ENCODE measurements around the gene CDIPT. TPM values are rescaled to one million over a fixed set of nuclear protein-coding genes. Genes with fewer than 3 reads are reported as not detected.

Gene CDIPT
- total and polyA plus RNA-seq, 2 donors = 44.1 to 73.3 TPM

DNA sequence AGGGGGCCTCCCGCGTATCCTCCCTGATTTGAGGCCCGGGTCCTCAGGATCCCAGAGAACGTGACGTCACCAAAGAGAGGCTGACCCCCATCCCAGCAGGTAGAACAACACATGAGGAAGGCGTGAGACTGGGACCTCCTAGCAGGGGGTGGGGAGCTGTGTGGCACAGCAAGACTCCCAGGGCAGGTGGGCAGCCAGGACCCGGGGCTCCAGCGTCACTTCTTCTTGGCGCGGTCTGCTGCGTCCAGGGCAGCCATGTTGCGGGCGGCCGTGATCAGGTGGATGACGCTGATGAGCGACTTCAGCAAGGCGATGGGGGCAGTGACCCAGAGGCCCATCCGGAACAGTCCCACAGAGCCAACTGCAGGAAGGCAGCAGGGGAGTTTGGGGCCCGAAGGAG, 4.1 kb downstream of the CDIPT start:
- Histone ChIP-seq H3K4me1 (ENCODE audit: control insufficient read depth in 2 of 2, insufficient read depth in 2 of 2, low read length in 2 of 2) (peaks cover 5 to 34% of the 10 kb centered on the region in 2 donors), H3K4me3 (ENCODE audit: low read length in 2 of 2) (no peak overlapping the region), H3K36me3 (ENCODE audit: control insufficient read depth in 2 of 2, insufficient read depth in 2 of 2, low read length in 1 of 2) (peaks cover 27 to 33% of the 10 kb centered on the region in 2 donors), H3K27me3 (ENCODE audit: control insufficient read depth in 2 of 2, insufficient read depth in 1 of 2, low read length in 1 of 2) (no peaks in the 10 kb centered on the region), H3K27ac (ENCODE audit: low read depth in 1 of 2, low read length in 1 of 2) (no peak overlapping the region), H3K9me3 (ENCODE audit: control insufficient read depth in 2 of 2, insufficient read depth in 1 of 2, low read length in 1 of 2) (no peaks in the 10 kb centered on the region)
- WGBS = 97% methylated on average over 19 of the region's 19 CpGs
- no peak for DNase-seq (ENCODE audit: low read depth in 6 of 9, low spot score in 9 of 9)

DNA sequence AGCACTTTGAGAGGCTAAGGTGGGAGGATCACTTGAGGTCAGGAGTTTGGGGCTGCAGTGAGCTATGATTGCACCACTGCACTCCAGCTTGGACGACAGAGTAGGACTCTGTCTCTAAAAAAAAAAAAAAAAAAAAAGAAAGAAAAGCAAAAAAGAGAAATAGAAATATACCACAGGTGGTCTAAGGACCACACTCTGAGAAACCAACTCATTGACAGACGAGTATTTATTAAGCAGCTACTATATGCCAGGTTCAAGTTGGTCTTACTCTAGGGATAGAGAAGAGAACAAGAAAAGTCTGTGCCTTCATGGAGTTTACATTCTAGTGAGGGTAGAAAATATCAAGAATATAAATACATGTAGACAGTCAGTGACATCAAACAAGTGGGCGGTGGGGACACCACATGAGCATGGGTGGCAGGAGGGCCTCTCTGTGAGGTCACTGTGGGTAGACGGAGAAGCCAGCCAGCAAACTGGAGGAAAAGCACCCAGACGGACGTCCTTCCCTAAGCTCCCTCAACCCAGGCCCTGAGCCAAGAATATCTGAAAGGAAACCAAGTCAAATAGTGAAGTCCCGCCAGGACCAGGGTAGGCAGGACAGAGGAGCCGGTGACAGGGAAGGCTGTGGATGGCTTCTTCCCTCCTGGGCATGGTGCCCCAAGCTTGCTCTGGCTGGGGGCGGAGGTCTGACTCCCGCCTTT, 4.7 kb downstream of the CDIPT start:
- H3K27ac ChIP-seq (ENCODE audit: low read depth in 1 of 2, low read length in 1 of 2) = no peak overlapping the region
- H3K9me3 ChIP-seq (ENCODE audit: control insufficient read depth in 2 of 2, insufficient read depth in 1 of 2, low read length in 1 of 2) = no peaks in the 10 kb centered on the region
- peaks cover 5 to 29% of the 10 kb centered on the region in 2 donors for H3K4me1 ChIP-seq (ENCODE audit: control insufficient read depth in 2 of 2, insufficient read depth in 2 of 2, low read length in 2 of 2)
- H3K4me3 ChIP-seq (ENCODE audit: low read length in 2 of 2) = no peak overlapping the region
- WGBS = 95% methylated on average over 10 of the region's 10 CpGs
- no peaks in the 10 kb centered on the region for H3K27me3 ChIP-seq (ENCODE audit: control insufficient read depth in 2 of 2, insufficient read depth in 1 of 2, low read length in 1 of 2)
- H3K36me3 ChIP-seq (ENCODE audit: control insufficient read depth in 2 of 2, insufficient read depth in 2 of 2, low read length in 1 of 2) = peaks cover 27 to 33% of the 10 kb centered on the region in 2 donors
- DNase-seq (ENCODE audit: low read depth in 6 of 9, low spot score in 9 of 9) = no peak

DNA sequence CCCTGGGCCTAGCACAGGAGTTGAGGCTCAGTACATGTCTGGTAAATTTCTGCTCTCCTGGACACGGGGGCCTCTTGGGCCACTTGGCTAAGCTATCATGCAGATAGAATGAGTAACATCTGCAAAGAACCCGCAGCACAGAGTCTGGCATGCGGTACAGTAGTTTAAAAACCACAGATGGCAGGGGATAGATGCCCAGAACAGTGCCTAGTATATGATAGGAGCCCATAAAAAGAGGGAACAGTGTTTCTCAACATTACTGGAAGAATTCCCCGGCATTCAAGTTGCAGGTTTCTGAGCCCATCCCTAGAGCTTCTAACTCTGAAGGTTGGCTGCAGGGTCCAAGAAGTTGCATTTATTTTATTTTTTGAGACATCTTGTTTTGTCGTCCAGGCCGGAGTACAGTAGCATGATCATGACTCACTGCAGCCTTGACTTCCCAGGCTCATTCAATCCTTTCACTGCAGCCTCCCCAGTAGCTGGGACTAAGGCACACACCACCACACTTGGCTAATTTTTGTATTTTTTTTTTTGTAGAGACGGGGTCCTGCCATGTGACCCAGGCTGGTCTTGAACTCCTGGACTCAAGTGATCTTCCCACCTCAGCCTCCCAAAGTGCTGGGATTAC, 5.8 kb downstream of the CDIPT start:
- Histone ChIP-seq H3K4me1 (ENCODE audit: control insufficient read depth in 2 of 2, insufficient read depth in 2 of 2, low read length in 2 of 2) (peaks cover 5 to 24% of the 10 kb centered on the region in 2 donors), H3K27ac (ENCODE audit: low read depth in 1 of 2, low read length in 1 of 2) (no peak overlapping the region), H3K4me3 (ENCODE audit: low read length in 2 of 2) (no peak overlapping the region), H3K36me3 (ENCODE audit: control insufficient read depth in 2 of 2, insufficient read depth in 2 of 2, low read length in 1 of 2) (peaks cover 27 to 33% of the 10 kb centered on the region in 2 donors), H3K9me3 (ENCODE audit: control insufficient read depth in 2 of 2, insufficient read depth in 1 of 2, low read length in 1 of 2) (no peaks in the 10 kb centered on the region), H3K27me3 (ENCODE audit: control insufficient read depth in 2 of 2, insufficient read depth in 1 of 2, low read length in 1 of 2) (no peaks in the 10 kb centered on the region)
- DNase-seq (ENCODE audit: low read depth in 6 of 9, low spot score in 9 of 9) = no peak
- WGBS = 95% methylated on average over 7 of the region's 7 CpGs

- H3K4me1 ChIP-seq (ENCODE audit: control insufficient read depth in 2 of 2, insufficient read depth in 2 of 2, low read length in 2 of 2) = peaks cover 0 to 12% of the 10 kb centered on the region in 2 donors
- DNase-seq (ENCODE audit: low read depth in 6 of 9, low spot score in 9 of 9) = no peak
- H3K27me3 ChIP-seq (ENCODE audit: control insufficient read depth in 2 of 2, insufficient read depth in 1 of 2, low read length in 1 of 2) = no peaks in the 10 kb centered on the region
- no peaks in the 10 kb centered on the region for H3K9me3 ChIP-seq (ENCODE audit: control insufficient read depth in 2 of 2, insufficient read depth in 1 of 2, low read length in 1 of 2)
- WGBS = 95% methylated on average over 5 of the region's 5 CpGs
- H3K36me3 ChIP-seq (ENCODE audit: control insufficient read depth in 2 of 2, insufficient read depth in 2 of 2, low read length in 1 of 2) = peaks cover 15% of the 10 kb centered on the region in 2 donors
- H3K4me3 ChIP-seq (ENCODE audit: low read length in 2 of 2) = no peak overlapping the region
- no peak overlapping the region for H3K27ac ChIP-seq (ENCODE audit: low read depth in 1 of 2, low read length in 1 of 2)
Observed at GRCh38 chr16:29854520-29855100, 8.4 kb downstream of the CDIPT start.

- no peak overlapping the region for H3K27ac ChIP-seq (ENCODE audit: low read depth in 1 of 2, low read length in 1 of 2)
- WGBS = 77% methylated on average over 7 of the region's 7 CpGs
- DNase-seq (ENCODE audit: low read depth in 6 of 9, low spot score in 9 of 9) = no peak
- H3K9me3 ChIP-seq (ENCODE audit: control insufficient read depth in 2 of 2, insufficient read depth in 1 of 2, low read length in 1 of 2) = no peaks in the 10 kb centered on the region
- H3K36me3 ChIP-seq (ENCODE audit: control insufficient read depth in 2 of 2, insufficient read depth in 2 of 2, low read length in 1 of 2) = peaks cover 2% of the 10 kb centered on the region in 2 donors
- H3K4me3 ChIP-seq (ENCODE audit: low read length in 2 of 2) = no peak overlapping the region
- H3K4me1 ChIP-seq (ENCODE audit: control insufficient read depth in 2 of 2, insufficient read depth in 2 of 2, low read length in 2 of 2) = peaks cover 3 to 24% of the 10 kb centered on the region in 2 donors
- no peaks in the 10 kb centered on the region for H3K27me3 ChIP-seq (ENCODE audit: control insufficient read depth in 2 of 2, insufficient read depth in 1 of 2, low read length in 1 of 2)
Observed at GRCh38 chr16:29852654-29853053, 10.4 kb downstream of the CDIPT start.

DNA sequence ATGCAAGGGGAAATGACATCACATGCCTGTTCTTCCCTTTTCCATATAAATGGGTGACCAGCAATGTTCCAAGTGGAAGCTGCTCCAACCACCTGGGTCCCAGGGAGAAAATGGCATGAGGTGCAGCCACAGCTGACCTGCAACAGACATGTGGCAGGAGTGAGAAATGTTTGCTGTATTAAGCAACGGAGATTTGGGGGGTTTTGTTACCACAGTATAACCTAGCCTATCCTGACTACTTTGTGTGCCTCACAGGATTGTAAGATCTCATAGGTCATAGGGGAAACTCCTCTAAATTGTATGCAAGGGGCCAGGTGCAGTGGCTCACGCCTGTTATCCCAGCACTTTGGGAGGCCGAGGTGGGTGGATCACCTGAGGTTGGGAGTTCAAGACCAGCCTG, 12.0 kb downstream of the CDIPT start:
- Histone ChIP-seq H3K4me3 (ENCODE audit: low read length in 2 of 2) (no peak overlapping the region), H3K9me3 (ENCODE audit: control insufficient read depth in 2 of 2, insufficient read depth in 1 of 2, low read length in 1 of 2) (no peaks in the 10 kb centered on the region), H3K36me3 (ENCODE audit: control insufficient read depth in 2 of 2, insufficient read depth in 2 of 2, low read length in 1 of 2) (peaks cover 12 to 13% of the 10 kb centered on the region in 2 donors), H3K27me3 (ENCODE audit: control insufficient read depth in 2 of 2, insufficient read depth in 1 of 2, low read length in 1 of 2) (no peaks in the 10 kb centered on the region), H3K4me1 (ENCODE audit: control insufficient read depth in 2 of 2, insufficient read depth in 2 of 2, low read length in 2 of 2) (peaks cover 3 to 17% of the 10 kb centered on the region in 2 donors), H3K27ac (ENCODE audit: low read depth in 1 of 2, low read length in 1 of 2) (no peak overlapping the region)
- DNase-seq (ENCODE audit: low read depth in 6 of 9, low spot score in 9 of 9) = no peak
- WGBS = 94% methylated on average over 3 of the region's 3 CpGs

DNA sequence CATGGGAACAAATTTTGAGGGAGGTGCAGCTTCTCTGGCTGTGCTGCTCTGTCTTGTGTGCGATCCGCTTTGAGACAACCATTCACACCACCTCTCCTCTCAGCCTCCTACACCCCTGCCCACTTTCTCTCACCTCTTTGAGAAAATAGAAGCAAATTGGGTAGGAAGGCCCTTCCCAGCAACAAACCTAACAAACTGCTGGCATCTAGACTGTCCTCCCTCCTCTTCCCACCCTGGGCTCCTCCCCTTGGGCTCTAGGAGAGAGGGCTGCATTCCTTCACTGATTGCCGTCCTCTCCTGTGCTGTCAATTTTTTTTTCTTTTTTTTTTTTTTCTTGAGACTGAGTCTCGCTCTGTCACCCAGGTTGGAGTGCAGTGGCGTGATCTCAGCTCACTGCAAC, 13.5 kb downstream of the CDIPT start:
- Histone ChIP-seq H3K36me3 (ENCODE audit: control insufficient read depth in 2 of 2, insufficient read depth in 2 of 2, low read length in 1 of 2) (peaks cover 18 to 26% of the 10 kb centered on the region in 2 donors), H3K27ac (ENCODE audit: low read depth in 1 of 2, low read length in 1 of 2) (no peak overlapping the region), H3K4me1 (ENCODE audit: control insufficient read depth in 2 of 2, insufficient read depth in 2 of 2, low read length in 2 of 2) (peaks cover 3 to 12% of the 10 kb centered on the region in 2 donors), H3K27me3 (ENCODE audit: control insufficient read depth in 2 of 2, insufficient read depth in 1 of 2, low read length in 1 of 2) (no peaks in the 10 kb centered on the region), H3K9me3 (ENCODE audit: control insufficient read depth in 2 of 2, insufficient read depth in 1 of 2, low read length in 1 of 2) (no peaks in the 10 kb centered on the region), H3K4me3 (ENCODE audit: low read length in 2 of 2) (no peak overlapping the region)
- 97% methylated on average over 5 of the region's 5 CpGs for whole genome bisulfite sequencing
- no peak for DNase-seq (ENCODE audit: low read depth in 6 of 9, low spot score in 9 of 9)

GRCh38 chr16:29848420-29849297, 14.4 kb downstream of the CDIPT start:
- Histone ChIP-seq H3K27me3 (ENCODE audit: control insufficient read depth in 2 of 2, insufficient read depth in 1 of 2, low read length in 1 of 2) (no peaks in the 10 kb centered on the region), H3K36me3 (ENCODE audit: control insufficient read depth in 2 of 2, insufficient read depth in 2 of 2, low read length in 1 of 2) (peaks cover 22 to 27% of the 10 kb centered on the region in 2 donors), H3K4me1 (ENCODE audit: control insufficient read depth in 2 of 2, insufficient read depth in 2 of 2, low read length in 2 of 2) (peaks cover 3 to 12% of the 10 kb centered on the region in 2 donors), H3K4me3 (ENCODE audit: low read length in 2 of 2) (no peak overlapping the region), H3K27ac (ENCODE audit: low read depth in 1 of 2, low read length in 1 of 2) (no peak overlapping the region), H3K9me3 (ENCODE audit: control insufficient read depth in 2 of 2, insufficient read depth in 1 of 2, low read length in 1 of 2) (no peaks in the 10 kb centered on the region)
- WGBS = 54% methylated on average over 15 of the region's 15 CpGs
- peak; percentile 59 to 91 (median 81) for DNase-seq (ENCODE audit: low read depth in 6 of 9, low spot score in 9 of 9)
